Prostate gland (tissue), 2 donors: Measurements from ENCODE around the gene NCOA7.

ENCODE experiments used
- CTCF ChIP-seq, 4 experiments: fragments of 200-600 bp in 2 of 4; fragments of 450-650 bp in 2 of 4; sonication (generic) in 2 of 4; IDR thresholded peaks; 1 replicate in 3 of 4; 2 replicates in 1 of 4; pipeline ENCODE4 v1.5.1; 2016 to 2019; ENCODE audit warnings: antibody characterized with exemption in 4 of 4, mild to moderate bottlenecking in 2 of 4, moderate library complexity in 2 of 4
- POLR2A ChIP-seq: fragments of 450-650 bp; IDR thresholded peaks from one replicate; pipeline ENCODE4 v1.6.1; 2016; ENCODE audit warnings: antibody characterized with exemption, mild to moderate bottlenecking
- POLR2AphosphoS5 ChIP-seq: sonication (generic); formaldehyde crosslinking; IDR thresholded peaks from one replicate; pipeline ENCODE4 v1.6.1; 2017; ENCODE audit warnings: antibody characterized with exemption

GRCh38 chr6:125780540-125781313 lies 10.0 kb upstream of the NCOA7 start:
- TF ChIP-seq CTCF (IDR thresholded peaks at IDR 0.05) (peak in 1 of 4 experiments; percentile 1), POLR2A (no peak), POLR2AphosphoS5 (peak; percentile 6)
